Epidermal melanocyte (primary cell): Measurements from ENCODE around the gene OTUD1.
A peak's percentile ranks its signal among the peaks of the same experiment; 100 is the strongest.
"Not testable (repeated sequence)": the region's sequence is repeated elsewhere in the genome, so short reads cannot be mapped to it uniquely, and the experiment has no call there.

Experiments used
- DNase-seq: peaks from one replicate; pipeline ENCODE4 v3.0.0; 2011; ENCODE audit warnings: low spot score; ENCODE audit not compliant: insufficient read length

Gene OTUD1

GRCh38 chr10:23438547-23439451 lies at the start of gene OTUD1:
Gene OTUD1, plus strand, starts transcription at chr10:23439075. Its CDS starts 383 bp downstream, at chr10:23439458.
- peak; percentile 80 for DNase-seq

GRCh38 chr10:23390408-23390807 lies 48.5 kb upstream of the OTUD1 start:
- DNase-seq = not testable (repeated sequence)

GRCh38 chr10:23390809-23391208 lies 48.1 kb upstream of the OTUD1 start:
- no peak for DNase-seq

- no peak for DNase-seq
Observed at GRCh38 chr10:23391821-23392220, 47.1 kb upstream of the OTUD1 start.

GRCh38 chr10:23395017-23395416 lies 43.9 kb upstream of the OTUD1 start:
- no peak for DNase-seq

GRCh38 chr10:23396695-23397094 lies 42.2 kb upstream of the OTUD1 start:
- no peak for DNase-seq

GRCh38 chr10:23399701-23400144 lies 39.2 kb upstream of the OTUD1 start:
- peak; percentile 21 for DNase-seq

GRCh38 chr10:23402856-23403255 lies 36.0 kb upstream of the OTUD1 start:
- no peak for DNase-seq

- no peak for DNase-seq
Observed at GRCh38 chr10:23403278-23403677, 35.6 kb upstream of the OTUD1 start.

- DNase-seq = no peak
Observed at GRCh38 chr10:23403719-23404118, 35.2 kb upstream of the OTUD1 start.

- DNase-seq = no peak
Observed at GRCh38 chr10:23404461-23404980, 34.4 kb upstream of the OTUD1 start.

GRCh38 chr10:23405540-23405939 lies 33.3 kb upstream of the OTUD1 start:
- DNase-seq = no peak

- no peak for DNase-seq
Observed at GRCh38 chr10:23406409-23406808, 32.5 kb upstream of the OTUD1 start.

- no peak for DNase-seq
Observed at GRCh38 chr10:23408330-23408976, 30.4 kb upstream of the OTUD1 start.

GRCh38 chr10:23412223-23412622 lies 26.7 kb upstream of the OTUD1 start:
- DNase-seq = no peak

GRCh38 chr10:23413629-23414089 lies 25.2 kb upstream of the OTUD1 start:
- DNase-seq = no peak

- DNase-seq = no peak
Observed at GRCh38 chr10:23414658-23415057, 24.2 kb upstream of the OTUD1 start.

GRCh38 chr10:23417254-23417653 lies 21.6 kb upstream of the OTUD1 start:
- no peak for DNase-seq

- DNase-seq = no peak
Observed at GRCh38 chr10:23418051-23418681, 20.7 kb upstream of the OTUD1 start.

GRCh38 chr10:23419201-23419600 lies 19.7 kb upstream of the OTUD1 start:
- no peak for DNase-seq

GRCh38 chr10:23419655-23420329 lies 19.1 kb upstream of the OTUD1 start:
- DNase-seq = no peak
